BE2C (cell line): ENCODE results near the gene RPS6KA1.
"Not testable (repeated sequence)": the region's sequence is repeated elsewhere in the genome, so short reads cannot be mapped to it uniquely, and the experiment has no call there.

ENCODE experiments used
- DNase-seq: peaks from one replicate; pipeline ENCODE4 v3.0.0-alpha.2; 2020
- H3K27me3 ChIP-seq: fragments of 250-450 bp; sonication (Bioruptor Pico); 2 replicates; pipeline ENCODE4 v1.5.1; 2020; ENCODE audit warnings: mild to moderate bottlenecking
- H3K36me3 ChIP-seq: fragments of 250-450 bp; sonication (Bioruptor Pico); 2 replicates; pipeline ENCODE4 v1.5.1; 2020; ENCODE audit warnings: mild to moderate bottlenecking
- H3K4me1 ChIP-seq: fragments of 250-450 bp; sonication (Bioruptor Pico); 2 replicates; pipeline ENCODE4 v1.5.1; 2020
- H3K4me3 ChIP-seq: 2 replicates; pipeline ENCODE4 v1.5.1; 2011; ENCODE audit warnings: low read depth, low read length
- H3K9me3 ChIP-seq: fragments of 250-450 bp; sonication (Bioruptor Pico); 2 replicates; pipeline ENCODE4 v1.5.1; 2020
- TF ChIP-seq, protein P1 (sequence below): IDR thresholded peaks from 2 replicates; pipeline ENCODE4 v1.5.1; 2012; ENCODE audit warnings: mild to moderate bottlenecking, low read depth, low read length

Gene RPS6KA1

GRCh38 chr1:26585471-26585870 is 55.9 kb downstream of the RPS6KA1 start:
- TF ChIP-seq, protein P1, sequence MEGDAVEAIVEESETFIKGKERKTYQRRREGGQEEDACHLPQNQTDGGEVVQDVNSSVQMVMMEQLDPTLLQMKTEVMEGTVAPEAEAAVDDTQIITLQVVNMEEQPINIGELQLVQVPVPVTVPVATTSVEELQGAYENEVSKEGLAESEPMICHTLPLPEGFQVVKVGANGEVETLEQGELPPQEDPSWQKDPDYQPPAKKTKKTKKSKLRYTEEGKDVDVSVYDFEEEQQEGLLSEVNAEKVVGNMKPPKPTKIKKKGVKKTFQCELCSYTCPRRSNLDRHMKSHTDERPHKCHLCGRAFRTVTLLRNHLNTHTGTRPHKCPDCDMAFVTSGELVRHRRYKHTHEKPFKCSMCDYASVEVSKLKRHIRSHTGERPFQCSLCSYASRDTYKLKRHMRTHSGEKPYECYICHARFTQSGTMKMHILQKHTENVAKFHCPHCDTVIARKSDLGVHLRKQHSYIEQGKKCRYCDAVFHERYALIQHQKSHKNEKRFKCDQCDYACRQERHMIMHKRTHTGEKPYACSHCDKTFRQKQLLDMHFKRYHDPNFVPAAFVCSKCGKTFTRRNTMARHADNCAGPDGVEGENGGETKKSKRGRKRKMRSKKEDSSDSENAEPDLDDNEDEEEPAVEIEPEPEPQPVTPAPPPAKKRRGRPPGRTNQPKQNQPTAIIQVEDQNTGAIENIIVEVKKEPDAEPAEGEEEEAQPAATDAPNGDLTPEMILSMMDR, result no peak
- H3K4me3 ChIP-seq, result no peak overlapping the region
- no peaks in the 10 kb centered on the region for H3K4me1 ChIP-seq
- DNase-seq, result no peak
- H3K36me3 ChIP-seq, result no peaks in the 10 kb centered on the region
- H3K27me3 ChIP-seq, result no peaks in the 10 kb centered on the region
- no peaks in the 10 kb centered on the region for H3K9me3 ChIP-seq

DNA sequence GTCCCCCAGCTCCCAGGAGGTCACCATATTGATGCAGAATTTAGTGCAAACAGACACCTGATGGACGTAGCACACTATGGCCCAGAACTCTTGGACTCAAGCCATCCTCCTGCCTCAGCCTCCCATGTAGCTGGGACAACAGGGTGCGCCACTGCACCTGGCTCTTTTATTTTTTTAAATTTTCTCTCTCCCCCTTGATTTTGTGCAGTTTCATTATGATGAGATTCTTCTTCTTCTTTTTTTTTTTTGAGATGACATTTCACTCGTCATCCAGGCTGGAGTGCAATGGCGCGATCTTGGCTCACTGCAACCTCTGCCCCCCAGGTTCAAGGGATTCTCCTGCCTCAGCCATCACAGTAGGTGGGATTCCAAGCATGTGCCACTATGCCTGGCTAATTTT is 63.8 kb downstream of the RPS6KA1 start:
- DNase-seq, result no peak
- TF ChIP-seq, protein P1, result no peak

GRCh38 chr1:26594593-26594992 is 65.0 kb downstream of the RPS6KA1 start:
- H3K4me1 ChIP-seq, H3K36me3 ChIP-seq, H3K4me3 ChIP-seq, H3K27me3 ChIP-seq, H3K9me3 ChIP-seq, DNase-seq: not testable (repeated sequence)

More for the DNA sequence above, 63.8 kb downstream of the RPS6KA1 start:
- no peaks in the 10 kb centered on the region for H3K9me3 ChIP-seq
- H3K4me3 ChIP-seq, result no peak overlapping the region
- H3K27me3 ChIP-seq, result no peaks in the 10 kb centered on the region
- no peaks in the 10 kb centered on the region for H3K36me3 ChIP-seq
- H3K4me1 ChIP-seq, result no peaks in the 10 kb centered on the region

DNA sequence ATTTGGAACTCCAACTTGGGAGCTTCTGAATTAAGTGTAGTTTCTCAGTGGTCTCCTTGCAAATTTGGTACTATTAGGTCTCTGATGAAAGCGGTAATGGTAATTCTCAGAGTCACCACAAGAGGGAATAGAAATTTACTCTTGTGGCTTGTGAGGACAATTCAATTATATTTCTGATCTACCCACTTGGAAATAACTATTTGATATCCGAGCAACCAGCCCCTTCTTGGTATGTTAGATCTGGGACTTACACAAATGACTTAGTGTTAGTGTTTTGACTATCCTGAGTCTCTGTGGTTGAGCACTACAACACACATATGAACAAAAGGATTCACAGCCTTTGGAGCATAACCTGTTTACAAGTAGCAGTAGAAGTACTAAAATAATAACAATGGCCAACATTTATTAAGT is 68.1 kb downstream of the RPS6KA1 start:
- TF ChIP-seq, protein P1, result peak; percentile 46
- no peaks in the 10 kb centered on the region for H3K9me3 ChIP-seq
- no peak overlapping the region for H3K4me3 ChIP-seq
- no peaks in the 10 kb centered on the region for H3K36me3 ChIP-seq
- H3K4me1 ChIP-seq, result no peaks in the 10 kb centered on the region
- no peaks in the 10 kb centered on the region for H3K27me3 ChIP-seq
- no peak for DNase-seq

DNA sequence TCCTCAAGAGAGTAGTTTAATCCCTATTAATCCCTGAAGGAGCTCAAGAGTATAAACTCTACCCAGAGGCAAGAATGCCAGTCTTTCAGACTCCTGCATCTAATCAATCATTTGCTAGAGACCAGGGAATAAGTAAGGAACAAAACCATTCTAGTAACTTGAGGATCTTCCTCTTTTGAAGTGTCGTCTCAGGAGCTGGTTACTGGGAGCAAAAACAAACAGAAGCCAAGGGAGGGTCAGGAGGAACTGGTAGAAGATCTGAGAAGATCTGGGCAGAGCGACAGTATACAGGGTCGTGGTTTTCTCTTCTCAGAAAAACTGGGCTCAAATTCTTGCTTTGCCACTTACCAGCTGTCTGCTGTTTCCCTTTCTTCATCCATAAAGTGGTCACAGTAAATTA is 69.3 kb downstream of the RPS6KA1 start:
- Histone ChIP-seq H3K4me1 (no peaks in the 10 kb centered on the region), H3K27me3 (no peaks in the 10 kb centered on the region), H3K4me3 (no peak overlapping the region), H3K36me3 (no peaks in the 10 kb centered on the region), H3K9me3 (no peaks in the 10 kb centered on the region)
- no peak for DNase-seq
- TF ChIP-seq, protein P1, result no peak

DNA sequence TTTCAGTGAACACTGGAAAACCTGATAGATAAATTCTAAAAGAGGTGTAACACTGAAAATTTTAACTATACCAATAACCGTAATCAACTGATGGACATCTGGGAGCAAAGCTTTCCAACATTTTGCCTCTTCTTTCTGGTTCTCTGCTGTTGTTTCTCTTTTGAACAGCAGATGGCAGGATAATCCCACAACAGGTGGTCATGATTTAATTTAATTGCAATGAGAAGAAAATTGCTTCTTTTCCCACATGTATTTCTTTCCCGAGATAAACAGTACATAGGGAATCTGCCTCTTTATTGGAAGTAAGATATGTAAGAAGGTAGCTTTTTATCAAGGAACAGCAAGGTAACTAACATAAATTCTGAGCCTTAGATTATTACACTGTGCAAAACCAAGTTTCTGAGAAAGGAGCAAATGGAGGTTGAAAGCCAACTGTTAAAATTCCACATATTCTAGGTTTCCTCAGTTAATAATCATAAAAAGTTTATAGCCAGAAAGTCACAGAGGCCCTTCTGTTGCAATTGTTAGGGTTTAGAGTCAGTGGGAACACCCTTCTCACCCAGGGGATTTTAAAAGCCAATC is 72.9 kb downstream of the RPS6KA1 start:
- Histone ChIP-seq H3K27me3 (no peaks in the 10 kb centered on the region), H3K4me1 (no peaks in the 10 kb centered on the region), H3K9me3 (no peaks in the 10 kb centered on the region), H3K4me3 (no peak overlapping the region), H3K36me3 (no peaks in the 10 kb centered on the region)
- TF ChIP-seq, protein P1, result peak; percentile 68
- DNase-seq, result peak; percentile 17

GRCh38 chr1:26603856-26604255 is 74.3 kb downstream of the RPS6KA1 start:
- Histone ChIP-seq H3K36me3 (no peaks in the 10 kb centered on the region), H3K4me3 (no peak overlapping the region), H3K4me1 (no peaks in the 10 kb centered on the region), H3K27me3 (no peaks in the 10 kb centered on the region), H3K9me3 (no peaks in the 10 kb centered on the region)
- DNase-seq, result no peak
- TF ChIP-seq, protein P1, result no peak
